Endodermal cell (in vitro differentiated cells): Measurements from ENCODE around the gene CRYZL1. TPM values are rescaled to one million over a fixed set of nuclear protein-coding genes. Genes with fewer than 3 reads are reported as not detected.

ENCODE experiments used
- DNase-seq: peaks from one replicate; pipeline ENCODE4 v3.0.0-alpha.2; 2017
- H3K27ac ChIP-seq: 2 replicates; pipeline ENCODE4 v1.5.1; 2013; ENCODE audit warnings: mild to moderate bottlenecking, low read depth, low read length, moderate library complexity
- H3K27me3 ChIP-seq: 2 replicates; pipeline ENCODE4 v1.6.1; 2013; ENCODE audit warnings: mild to moderate bottlenecking, low read length, moderate library complexity; ENCODE audit not compliant: insufficient read depth, control insufficient read depth, poor library complexity, severe bottlenecking
- H3K36me3 ChIP-seq: 2 replicates; pipeline ENCODE4 v1.7.0; 2013; ENCODE audit warnings: mild to moderate bottlenecking, low read length, moderate library complexity; ENCODE audit not compliant: control insufficient read depth, insufficient read depth
- H3K4me1 ChIP-seq: one replicate; pipeline ENCODE4 v1.7.0; 2013; ENCODE audit warnings: low read length; ENCODE audit not compliant: control insufficient read depth, insufficient read depth
- H3K4me3 ChIP-seq: 2 replicates; pipeline ENCODE4 v1.5.1; 2013; ENCODE audit warnings: mild to moderate bottlenecking, low read length, moderate library complexity
- H3K9ac ChIP-seq: 2 replicates; pipeline ENCODE4 v1.6.1; 2013; ENCODE audit warnings: mild to moderate bottlenecking, low read length, moderate library complexity; ENCODE audit not compliant: poor library complexity, severe bottlenecking; ENCODE audit errors: extremely low read depth
- H3K9me3 ChIP-seq: 2 replicates; pipeline ENCODE4 v1.6.1; 2013; ENCODE audit warnings: mild to moderate bottlenecking, low read length, moderate library complexity; ENCODE audit not compliant: control insufficient read depth
- H3K27ac Mint-ChIP-seq: 2 replicates; pipeline ENCODE4 v1.8.0; 2020; ENCODE audit warnings: mixed read lengths
- H3K27me3 Mint-ChIP-seq: 2 replicates; pipeline ENCODE4 v1.8.0; 2021; ENCODE audit warnings: mild to moderate bottlenecking, mixed read lengths; ENCODE audit not compliant: insufficient read depth
- H3K36me3 Mint-ChIP-seq: 2 replicates; pipeline ENCODE4 v1.8.0; 2020; ENCODE audit warnings: low read depth, mixed read lengths
- H3K4me1 Mint-ChIP-seq: 2 replicates; pipeline ENCODE4 v1.8.0; 2020; ENCODE audit warnings: mixed read lengths
- H3K4me3 Mint-ChIP-seq: 2 replicates; pipeline ENCODE4 v1.8.0; 2020; ENCODE audit warnings: mild to moderate bottlenecking, moderate library complexity, mixed read lengths
- H3K9me3 Mint-ChIP-seq: 2 replicates; pipeline ENCODE4 v1.8.0; 2020; ENCODE audit warnings: mild to moderate bottlenecking, mixed read lengths
- CTCF ChIP-seq: fragments of 200-600 bp; sonication (generic); conservative IDR thresholded peaks from 2 replicates; pipeline ENCODE4 v1.5.0; 2021; ENCODE audit warnings: antibody characterized with exemption, mild to moderate bottlenecking
- WGBS, 2 experiments: methylation state at CpG; one replicate each; pipeline versions ENCODE4 v1.1.5 to v1.1.7; 2013; ENCODE audit warnings: missing lambda C conversion rate in 2 of 2, mixed read lengths in 1 of 2; ENCODE audit not compliant: insufficient coverage in 1 of 2, insufficient read length in 1 of 2; 5-methylcytosine and 5-hydroxymethylcytosine counted together
- total RNA-seq, 2 donors: library from RNA; stranded (reverse); fragmentation: NEBNext Ultra II Directional in 1 of 2; extraction: Animal tissue kit (Norgen Biotek cat#: 25700) in 1 of 2; gene quantifications; 2 replicates in 1 of 2; 3 replicates in 1 of 2; pipeline ENCODE4 v1.2.1, GENCODE V29; 2021

Gene CRYZL1
- total RNA-seq, 2 donors from 2014 or later: 33.8 to 51.0 TPM

- no peaks in the 10 kb centered on the region for H3K27me3 ChIP-seq
- Mint-ChIP-seq H3K27ac (peak overlapping the region; percentile 32), H3K4me3 (no peak overlapping the region), H3K4me1 (peaks cover 47% of the 10 kb centered on the region), H3K27me3 (no peaks in the 10 kb centered on the region), H3K36me3 (peaks cover 8% of the 10 kb centered on the region), H3K9me3 (no peaks in the 10 kb centered on the region)
- no peak overlapping the region for H3K9ac ChIP-seq
- H3K27ac ChIP-seq: no peak overlapping the region
- no peak overlapping the region for H3K4me3 ChIP-seq
- TF ChIP-seq CTCF: no peak
- H3K4me1 ChIP-seq: peaks cover 2% of the 10 kb centered on the region
- no peaks in the 10 kb centered on the region for H3K36me3 ChIP-seq
- DNase-seq: no peak
- H3K9me3 ChIP-seq: no peaks in the 10 kb centered on the region
- WGBS, 2 experiments: 68 to 83% methylated on average over 7 to 8 of the region's 8 CpGs
Observed at GRCh38 chr21:33673473-33673872, 31.9 kb upstream of the CRYZL1 start.

- no peak for DNase-seq
- H3K9me3 Mint-ChIP-seq: no peaks in the 10 kb centered on the region
- peaks cover 2% of the 10 kb centered on the region for H3K4me1 ChIP-seq
- no peak overlapping the region for H3K27ac ChIP-seq
- H3K4me1 Mint-ChIP-seq: peaks cover 44% of the 10 kb centered on the region
- no peaks in the 10 kb centered on the region for H3K27me3 ChIP-seq
- TF ChIP-seq CTCF: no peak
- H3K4me3 ChIP-seq: no peak overlapping the region
- H3K4me3 Mint-ChIP-seq: no peak overlapping the region
- no peak overlapping the region for H3K27ac Mint-ChIP-seq
- H3K36me3 Mint-ChIP-seq: peaks cover 8% of the 10 kb centered on the region
- no peaks in the 10 kb centered on the region for H3K27me3 Mint-ChIP-seq
- H3K9me3 ChIP-seq: no peaks in the 10 kb centered on the region
- no peak overlapping the region for H3K9ac ChIP-seq
- H3K36me3 ChIP-seq: no peaks in the 10 kb centered on the region
- WGBS, 2 experiments: 94 to 95% methylated on average over 5 to 6 of the region's 6 CpGs
Observed at GRCh38 chr21:33670076-33670978, 28.8 kb upstream of the CRYZL1 start.

GRCh38 chr21:33668620-33669019 lies 27.1 kb upstream of the CRYZL1 start:
- peaks cover 10% of the 10 kb centered on the region for H3K36me3 Mint-ChIP-seq
- no peaks in the 10 kb centered on the region for H3K4me1 ChIP-seq
- no peak overlapping the region for H3K9ac ChIP-seq
- H3K4me3 Mint-ChIP-seq: no peak overlapping the region
- H3K4me3 ChIP-seq: no peak overlapping the region
- H3K27ac Mint-ChIP-seq: no peak overlapping the region
- no peaks in the 10 kb centered on the region for H3K36me3 ChIP-seq
- no peak for TF ChIP-seq CTCF
- DNase-seq: no peak
- H3K27ac ChIP-seq: no peak overlapping the region
- peaks cover 35% of the 10 kb centered on the region for H3K4me1 Mint-ChIP-seq
- no peaks in the 10 kb centered on the region for H3K9me3 ChIP-seq
- no peaks in the 10 kb centered on the region for H3K27me3 Mint-ChIP-seq
- H3K27me3 ChIP-seq: no peaks in the 10 kb centered on the region
- 99 to 100% methylated on average over 1 to 2 of the region's 2 CpGs for WGBS, 2 experiments
- no peaks in the 10 kb centered on the region for H3K9me3 Mint-ChIP-seq
